Naive thymus-derived CD8-positive, alpha-beta T cell (primary cell): ENCODE data around the gene CBX1. TPM values are rescaled to one million over a fixed set of nuclear protein-coding genes. Genes with fewer than 3 reads are reported as not detected.
A peak's percentile ranks its signal among the peaks of the same experiment; 100 is the strongest.
"Not testable (repeated sequence)": the region's sequence is repeated elsewhere in the genome, so short reads cannot be mapped to it uniquely, and the experiment has no call there.

Experiments
- ATAC-seq, 2 donors: fragments of 150-1000 bp; cut with Tn5 transposase in 1 of 2; sonication (Bioruptor Pico), chemical (Tn5 transposase) in 1 of 2; 1 replicate in 1 of 2; 2 replicates in 1 of 2; pipeline ENCODE4 v1.10.0; 2021; ENCODE audit warnings: mild to moderate bottlenecking in 2 of 2, moderate library complexity in 2 of 2
- POLR2A ChIA-PET: fragments of 350-600 bp; sonication (Branson Sonifier 250); formaldehyde crosslinking; loops from one replicate; lab custom pipeline; 2021; ENCODE audit warnings: antibody characterized with exemption; lab: Charles Lee
- DNase-seq, 10 donors: peaks; one replicate each; pipeline versions ENCODE4 v3.0.0 to v3.0.0-alpha.2; 2020 to 2022
- H3K27ac Mint-ChIP-seq, 10 donors: one replicate each; pipeline ENCODE4 v1.8.0; 2020 to 2022; ENCODE audit warnings: mild to moderate bottlenecking in 10 of 10, mixed read lengths in 10 of 10, moderate library complexity in 4 of 10, inconsistent platforms in 1 of 10
- H3K27me3 Mint-ChIP-seq, 5 donors: one replicate each; pipeline ENCODE4 v1.8.0; 2021 to 2022; ENCODE audit warnings: mixed read lengths in 5 of 5
- H3K36me3 Mint-ChIP-seq, 3 donors: one replicate each; pipeline ENCODE4 v1.8.0; 2020 to 2022; ENCODE audit warnings: mixed read lengths in 3 of 3, mild to moderate bottlenecking in 2 of 3, inconsistent platforms in 1 of 3
- H3K4me1 Mint-ChIP-seq, 4 donors: one replicate each; pipeline ENCODE4 v1.8.0; 2021 to 2022; ENCODE audit warnings: mixed read lengths in 4 of 4
- H3K4me3 Mint-ChIP-seq, 10 donors: one replicate each; pipeline ENCODE4 v1.8.0; 2020 to 2022; ENCODE audit warnings: mild to moderate bottlenecking in 10 of 10, mixed read lengths in 10 of 10, moderate library complexity in 6 of 10, inconsistent platforms in 1 of 10
- H3K9me3 Mint-ChIP-seq, 9 donors: one replicate each; pipeline ENCODE4 v1.8.0; 2020 to 2022; ENCODE audit warnings: mixed read lengths in 9 of 9, mild to moderate bottlenecking in 3 of 9, inconsistent platforms in 1 of 9, moderate library complexity in 1 of 9
- polyA plus RNA-seq, 3 donors: library from polyadenylated mRNA; unstranded; fragments of 300-500 nt; fragmentation: Illumina TruSeq; gene quantifications; one replicate each; pipeline ENCODE4 v1.2.3, GENCODE V29; 2021
- total RNA-seq, 8 experiments: library from RNA in 2 of 8; stranded (reverse) in 2 of 8; gene quantifications; one replicate each; pipeline ENCODE4 v1.2.3 and lab custom pipeline; 2021 to 2026

CBX1 gene
- total and polyA plus RNA-seq, 5 experiments from 2014 or later: 20.8 to 34.6 (median 24.4) TPM

- H3K27ac Mint-ChIP-seq: peak overlapping the region in 7 of 10 donors; percentile 48 to 100 (median 99)
- H3K36me3 Mint-ChIP-seq: peaks cover 0 to 14% (median 0%) of the 10 kb centered on the region in 3 donors
- H3K9me3 Mint-ChIP-seq: no peaks in the 10 kb centered on the region
- peaks cover 18 to 48% (median 44%) of the 10 kb centered on the region in 4 donors for H3K4me1 Mint-ChIP-seq
- POLR2A ChIA-PET: interaction anchor here (2.4 to 4.2 kb wide), 2 partner anchors 9 to 20 kb away, joined by 8 to 23 read pairs; partner anchors contain the start of gene COPZ2
- DNase-seq (no peak), ATAC-seq (no peak)
- peak overlapping the region in 7 of 10 donors; percentile 12 to 100 (median 97) for H3K4me3 Mint-ChIP-seq
- no peaks in the 10 kb centered on the region for H3K27me3 Mint-ChIP-seq
These were observed 55.0 kb downstream of the CBX1 start for GRCh38 chr17:48046296-48046695.

GRCh38 chr17:48045316-48046001, 55.8 kb downstream of the CBX1 start:
- H3K27me3 Mint-ChIP-seq: no peaks in the 10 kb centered on the region
- no peak for ATAC-seq
- no peaks in the 10 kb centered on the region for H3K9me3 Mint-ChIP-seq

GRCh38 chr17:48044851-48045250, 56.4 kb downstream of the CBX1 start:
- DNase-seq (no peak), ATAC-seq (no peak)
- Mint-ChIP-seq H3K4me3 (no peak overlapping the region), H3K36me3 (peaks cover 0 to under 1% (median 0%) of the 10 kb centered on the region in 3 donors), H3K27me3 (no peaks in the 10 kb centered on the region), H3K9me3 (no peaks in the 10 kb centered on the region), H3K27ac (no peak overlapping the region), H3K4me1 (peaks cover 11 to 33% (median 31%) of the 10 kb centered on the region in 4 donors)
- POLR2A ChIA-PET: interaction anchor here (0.6 kb wide), 1 partner anchor 1168 kb away, joined by 3 read pairs; no protein-coding TSS in a partner anchor

More at GRCh38 chr17:48045316-48046001, 55.8 kb downstream of the CBX1 start:
- POLR2A ChIA-PET: interaction anchor here (0.7 to 4.2 kb wide), 2 partner anchors 9 to 326 kb away, joined by 3 to 23 read pairs; partner anchors contain the start of gene COPZ2
- peak overlapping the region in 2 of 10 donors; percentile 49 to 52 for H3K27ac Mint-ChIP-seq
- H3K4me1 Mint-ChIP-seq: peaks cover 14 to 39% (median 37%) of the 10 kb centered on the region in 4 donors
- peak overlapping the region in 6 of 10 donors; percentile 2 to 57 (median 30) for H3K4me3 Mint-ChIP-seq
- no peak for DNase-seq
- peaks cover 0 to 6% (median 0%) of the 10 kb centered on the region in 3 donors for H3K36me3 Mint-ChIP-seq

- POLR2A ChIA-PET: interaction anchor here (0.8 kb wide), 1 partner anchor 18 kb away, joined by 4 read pairs; no protein-coding TSS in a partner anchor
- H3K4me3 Mint-ChIP-seq: no peak overlapping the region
- no peaks in the 10 kb centered on the region for H3K36me3 Mint-ChIP-seq
These were observed 58.1 kb downstream of the CBX1 start for GRCh38 chr17:48043176-48043575.

GRCh38 chr17:48038687-48039086, 62.6 kb downstream of the CBX1 start:
- peak overlapping the region in 7 of 10 donors; percentile 43 to 92 (median 89) for H3K4me3 Mint-ChIP-seq
- DNase-seq (no peak), ATAC-seq (no peak)
- peaks cover 2 to 12% (median 7%) of the 10 kb centered on the region in 4 donors for H3K4me1 Mint-ChIP-seq
- H3K36me3 Mint-ChIP-seq: no peaks in the 10 kb centered on the region
- peaks cover 3 to 17% (median 10%) of the 10 kb centered on the region in 5 donors for H3K27me3 Mint-ChIP-seq
- no peaks in the 10 kb centered on the region for H3K9me3 Mint-ChIP-seq
- H3K27ac Mint-ChIP-seq: peak overlapping the region in 1 of 10 donors; percentile 5
- POLR2A ChIA-PET: interaction anchor here (3.2 kb wide), 1 partner anchor 9 kb away, joined by 23 read pairs; the partner anchor contains the start of gene NFE2L1

More at GRCh38 chr17:48043176-48043575, 58.1 kb downstream of the CBX1 start:
- Mint-ChIP-seq H3K4me1 (peaks cover 8 to 23% (median 21%) of the 10 kb centered on the region in 4 donors), H3K27me3 (peaks cover 0 to 7% (median 4%) of the 10 kb centered on the region in 5 donors), H3K9me3 (no peaks in the 10 kb centered on the region), H3K27ac (no peak overlapping the region)
- no peak for DNase-seq
- no peak for ATAC-seq

GRCh38 chr17:48037838-48038323, 63.4 kb downstream of the CBX1 start:
- Mint-ChIP-seq H3K36me3 (no peaks in the 10 kb centered on the region), H3K27ac (peak overlapping the region in 6 of 10 donors; percentile 19 to 87 (median 68)), H3K27me3 (peaks cover 7 to 19% (median 18%) of the 10 kb centered on the region in 5 donors), H3K9me3 (no peaks in the 10 kb centered on the region), H3K4me3 (peak overlapping the region; percentile 81 to 95 (median 90)), H3K4me1 (peaks cover 2 to 12% (median 7%) of the 10 kb centered on the region in 4 donors)
- peak in 1 of 2 donors; percentile 5 for ATAC-seq
- POLR2A ChIA-PET: interaction anchor here (3.2 kb wide), 1 partner anchor 10 kb away, joined by 23 read pairs; the partner anchor contains the start of gene NFE2L1
- DNase-seq: no peak

GRCh38 chr17:48037036-48037837, 64.0 kb downstream of the CBX1 start, which contains the start of gene COPZ2:
COPZ2 (minus strand) TSS chr17:48037797; CDS start chr17:48037777, 20 bp downstream.
- H3K36me3 Mint-ChIP-seq: no peaks in the 10 kb centered on the region
- peak within 1 kb of the TSS in 6 of 10 donors; percentile 19 to 87 (median 68) for H3K27ac Mint-ChIP-seq
- H3K4me1 Mint-ChIP-seq: peaks cover 2 to 12% (median 7%) of the 10 kb centered on the region in 4 donors
- H3K4me3 Mint-ChIP-seq: peak within 1 kb of the TSS; percentile 81 to 95 (median 90)
- peaks cover 13 to 25% (median 22%) of the 10 kb centered on the region in 5 donors for H3K27me3 Mint-ChIP-seq
- POLR2A ChIA-PET: interaction anchor here (3.2 kb wide), 1 partner anchor 11 kb away, joined by 23 read pairs; the partner anchor contains the start of gene NFE2L1
- DNase-seq: peak; percentile 51 to 83 (median 62)
- H3K9me3 Mint-ChIP-seq: no peaks in the 10 kb centered on the region
- peak; percentile 95 to 97 for ATAC-seq

GRCh38 chr17:48036693-48037035, 64.6 kb downstream of the CBX1 start:
- POLR2A ChIA-PET: interaction anchor here (3.2 kb wide), 1 partner anchor 11 kb away, joined by 23 read pairs; the partner anchor contains the start of gene NFE2L1
- DNase-seq: no peak
- Mint-ChIP-seq H3K36me3 (no peaks in the 10 kb centered on the region), H3K9me3 (no peaks in the 10 kb centered on the region), H3K4me1 (peaks cover 2 to 12% (median 7%) of the 10 kb centered on the region in 4 donors), H3K4me3 (peak overlapping the region; percentile 74 to 90 (median 82)), H3K27me3 (peaks cover 13 to 27% (median 26%) of the 10 kb centered on the region in 5 donors), H3K27ac (no peak overlapping the region)
- no peak for ATAC-seq

GRCh38 chr17:48034734-48035133, 66.5 kb downstream of the CBX1 start:
- H3K36me3 Mint-ChIP-seq, H3K4me3 Mint-ChIP-seq, ATAC-seq, H3K9me3 Mint-ChIP-seq, DNase-seq, H3K27ac Mint-ChIP-seq: not testable (repeated sequence)
- Mint-ChIP-seq H3K4me1 (peaks cover 2 to 12% (median 7%) of the 10 kb centered on the region in 4 donors), H3K27me3 (peaks cover 13 to 41% (median 30%) of the 10 kb centered on the region in 5 donors)
- POLR2A ChIA-PET: interaction anchor here (0.6 to 1.1 kb wide), 2 partner anchors 93 to 513 kb away, joined by 3 to 4 read pairs; partner anchors contain the start of gene PNPO

- POLR2A ChIA-PET: no interaction called here
- no peaks in the 10 kb centered on the region for H3K9me3 Mint-ChIP-seq
- H3K4me1 Mint-ChIP-seq: peaks cover 0 to 4% (median 2%) of the 10 kb centered on the region in 4 donors
- peaks cover 6 to 58% (median 35%) of the 10 kb centered on the region in 5 donors for H3K27me3 Mint-ChIP-seq
- H3K36me3 Mint-ChIP-seq: no peaks in the 10 kb centered on the region
- ATAC-seq: no peak
- no peak overlapping the region for H3K4me3 Mint-ChIP-seq
- DNase-seq: peak in 1 of 10 donors; percentile 21
- H3K27ac Mint-ChIP-seq: no peak overlapping the region
These were observed 69.3 kb downstream of the CBX1 start for GRCh38 chr17:48031966-48032365.

- Mint-ChIP-seq H3K4me1 (peaks cover 5 to 13% (median 11%) of the 10 kb centered on the region in 4 donors), H3K27ac (no peak overlapping the region)
- POLR2A ChIA-PET: no interaction called here
These were observed 70.7 kb downstream of the CBX1 start for GRCh38 chr17:48030531-48030930.

More at GRCh38 chr17:48030531-48030930, 70.7 kb downstream of the CBX1 start:
- no peaks in the 10 kb centered on the region for H3K9me3 Mint-ChIP-seq
- H3K36me3 Mint-ChIP-seq: no peaks in the 10 kb centered on the region
- DNase-seq (no peak), ATAC-seq (no peak)
- H3K27me3 Mint-ChIP-seq: peaks cover 3 to 58% (median 32%) of the 10 kb centered on the region in 5 donors
- H3K4me3 Mint-ChIP-seq: no peak overlapping the region
